Measurements from ENCODE around the gene KBTBD12. TPM values are rescaled to one million over a fixed set of nuclear protein-coding genes. Genes with fewer than 3 reads are reported as not detected.

KBTBD12 gene
- total and polyA plus RNA-seq, 2 donors (not counting 1 experiment from before 2014, with no cell fraction given), result not detected

GRCh38 chr3:127929818-127930413 lies 14.9 kb downstream of the KBTBD12 start:
- Histone ChIP-seq H3K27ac (ENCODE audit: insufficient read depth, low read length) (no peak overlapping the region), H2AFZ (ENCODE audit: low read length) (no peak overlapping the region), H4K20me1 (ENCODE audit: control insufficient read depth, extremely low read depth, insufficient read depth, low read length) (no peaks in the 10 kb centered on the region), H3K4me1 (ENCODE audit: control insufficient read depth, extremely low read depth, insufficient read depth, low read length) (no peaks in the 10 kb centered on the region), H3K9ac (ENCODE audit: insufficient read depth, low read length) (no peak overlapping the region), H3K79me2 (ENCODE audit: control insufficient read depth, insufficient read depth, low read length) (no peaks in the 10 kb centered on the region), H3K27me3 (ENCODE audit: control insufficient read depth, insufficient read depth, low read length) (no peaks in the 10 kb centered on the region), H3K4me2 (ENCODE audit: extremely low read depth, insufficient read depth, low read length) (no peak overlapping the region), H3K9me3 (ENCODE audit: control insufficient read depth, insufficient read depth, low read depth, low read length) (no peaks in the 10 kb centered on the region), H3K4me3 (replicated peaks in 1 of 4; ENCODE audit: control extremely low read depth in 1 of 4, insufficient read depth in 1 of 4, low read depth in 3 of 4, low read length in 4 of 4) (no peak overlapping the region), H3K36me3 (ENCODE audit: control insufficient read depth, insufficient read depth, low read length) (no peaks in the 10 kb centered on the region)
- TF ChIP-seq CTCF (conservative IDR thresholded peaks at IDR 0.05 in 1 of 2, IDR thresholded peaks at IDR 0.05 in 1 of 2; ENCODE audit: low read depth in 1 of 2, low read length in 2 of 2) (no peak), EZH2 (IDR thresholded peaks at IDR 0.05; ENCODE audit: low read length, missing control alignments) (no peak)
- peak in 1 of 2 donors; percentile 7 for DNase-seq (ENCODE audit: low read depth in 2 of 2)

- Histone ChIP-seq H3K9me3 (ENCODE audit: control insufficient read depth, insufficient read depth, low read depth, low read length) (no peaks in the 10 kb centered on the region), H2AFZ (ENCODE audit: low read length) (no peak overlapping the region), H4K20me1 (ENCODE audit: control insufficient read depth, extremely low read depth, insufficient read depth, low read length) (no peaks in the 10 kb centered on the region), H3K9ac (ENCODE audit: insufficient read depth, low read length) (no peak overlapping the region), H3K4me1 (ENCODE audit: control insufficient read depth, extremely low read depth, insufficient read depth, low read length) (no peaks in the 10 kb centered on the region), H3K79me2 (ENCODE audit: control insufficient read depth, insufficient read depth, low read length) (no peaks in the 10 kb centered on the region), H3K27ac (ENCODE audit: insufficient read depth, low read length) (no peak overlapping the region), H3K4me2 (ENCODE audit: extremely low read depth, insufficient read depth, low read length) (no peak overlapping the region), H3K36me3 (ENCODE audit: control insufficient read depth, insufficient read depth, low read length) (no peaks in the 10 kb centered on the region), H3K4me3 (replicated peaks in 1 of 4; ENCODE audit: control extremely low read depth in 1 of 4, insufficient read depth in 1 of 4, low read depth in 3 of 4, low read length in 4 of 4) (no peak overlapping the region), H3K27me3 (ENCODE audit: control insufficient read depth, insufficient read depth, low read length) (no peaks in the 10 kb centered on the region)
- no peak for DNase-seq (ENCODE audit: low read depth in 2 of 2)
- TF ChIP-seq EZH2 (IDR thresholded peaks at IDR 0.05; ENCODE audit: low read length, missing control alignments) (no peak), CTCF (conservative IDR thresholded peaks at IDR 0.05 in 1 of 2, IDR thresholded peaks at IDR 0.05 in 1 of 2; ENCODE audit: low read depth in 1 of 2, low read length in 2 of 2) (no peak)
Observed at GRCh38 chr3:127933396-127933795, 18.4 kb downstream of the KBTBD12 start.

- Histone ChIP-seq H2AFZ (ENCODE audit: low read length) (no peak overlapping the region), H3K9ac (ENCODE audit: insufficient read depth, low read length) (no peak overlapping the region), H3K79me2 (ENCODE audit: control insufficient read depth, insufficient read depth, low read length) (no peaks in the 10 kb centered on the region), H3K27ac (ENCODE audit: insufficient read depth, low read length) (no peak overlapping the region), H4K20me1 (ENCODE audit: control insufficient read depth, extremely low read depth, insufficient read depth, low read length) (no peaks in the 10 kb centered on the region), H3K36me3 (ENCODE audit: control insufficient read depth, insufficient read depth, low read length) (no peaks in the 10 kb centered on the region), H3K9me3 (ENCODE audit: control insufficient read depth, insufficient read depth, low read depth, low read length) (no peaks in the 10 kb centered on the region), H3K27me3 (ENCODE audit: control insufficient read depth, insufficient read depth, low read length) (no peaks in the 10 kb centered on the region), H3K4me1 (ENCODE audit: control insufficient read depth, extremely low read depth, insufficient read depth, low read length) (no peaks in the 10 kb centered on the region), H3K4me2 (ENCODE audit: extremely low read depth, insufficient read depth, low read length) (no peak overlapping the region), H3K4me3 (replicated peaks in 1 of 4; ENCODE audit: control extremely low read depth in 1 of 4, insufficient read depth in 1 of 4, low read depth in 3 of 4, low read length in 4 of 4) (no peak overlapping the region)
- TF ChIP-seq EZH2 (IDR thresholded peaks at IDR 0.05; ENCODE audit: low read length, missing control alignments), result no peak
- TF ChIP-seq CTCF (conservative IDR thresholded peaks at IDR 0.05 in 1 of 2, IDR thresholded peaks at IDR 0.05 in 1 of 2; ENCODE audit: low read depth in 1 of 2, low read length in 2 of 2), result no peak
- no peak for DNase-seq (ENCODE audit: low read depth in 2 of 2)
Observed at GRCh38 chr3:127938800-127939199, 23.8 kb downstream of the KBTBD12 start.

Data from fibroblast of lung (primary cell).